HEK293 (cell line): ENCODE results near the gene SRMS.

Experiments
- CTCF ChIA-PET: fragments of 350-600 bp; formaldehyde crosslinking; extraction: SDS; loops from one replicate; lab custom pipeline; 2021; ENCODE audit warnings: antibody characterized with exemption; lab: Yijun Ruan, JAX
- POLR2A ChIA-PET: fragments of 300-600 bp; formaldehyde crosslinking; extraction: SDS; loops from one replicate; lab custom pipeline; 2020; ENCODE audit warnings: antibody characterized with exemption, inconsistent platforms; lab: Yijun Ruan, JAX
- H3K27ac ChIP-seq: fragments of 200-500 bp; sonication (Bioruptor generic); 2 replicates; pipeline ENCODE4 v1.5.1; 2014; ENCODE audit warnings: low read depth, low read length, control low read depth, inconsistent platforms; ENCODE audit errors: extremely low read depth
- H3K36me3 ChIP-seq, 2 experiments: fragments of 200-500 bp in 1 of 2; sonication (Bioruptor generic) in 1 of 2; 1 replicate in 1 of 2; 2 replicates in 1 of 2; pipeline ENCODE4 v1.5.1; 2014 to 2017; ENCODE audit warnings: inconsistent platforms in 2 of 2, low read length in 2 of 2; ENCODE audit not compliant: control insufficient read depth in 2 of 2, insufficient read depth in 1 of 2
- H3K4me1 ChIP-seq: fragments of 200-500 bp; sonication (Bioruptor generic); 2 replicates; pipeline ENCODE4 v1.5.1; 2014; ENCODE audit warnings: mild to moderate bottlenecking, low read length, inconsistent platforms; ENCODE audit not compliant: control insufficient read depth, insufficient read depth
- H3K4me3 ChIP-seq: 2 replicates; pipeline ENCODE4 v1.5.1; 2011; ENCODE audit warnings: low read depth, mild to moderate bottlenecking, control low read depth, low read length, moderate library complexity
- H3K9me3 ChIP-seq: fragments of 200-500 bp; sonication (Bioruptor generic); 2 replicates; pipeline ENCODE4 v1.5.1; 2014; ENCODE audit warnings: low read depth, low read length, inconsistent platforms; ENCODE audit not compliant: control insufficient read depth, insufficient read depth
- GFI1B ChIP-seq: fragments of 450-650 bp; formaldehyde crosslinking; IDR thresholded peaks from 2 replicates; pipeline ENCODE4 v1.5.1; 2016; ENCODE audit warnings: missing biosample characterization, missing genetic modification characterization
- IKZF3 ChIP-seq: fragments of 450-650 bp; IDR thresholded peaks from 2 replicates; pipeline ENCODE4 v1.5.0; 2018; ENCODE audit warnings: missing biosample characterization, mild to moderate bottlenecking, missing genetic modification characterization, moderate library complexity
- OVOL3 ChIP-seq: fragments of 450-650 bp; formaldehyde crosslinking; IDR thresholded peaks from 2 replicates; pipeline ENCODE4 v1.5.1; 2016; ENCODE audit warnings: missing biosample characterization, missing genetic modification characterization
- SP3 ChIP-seq: fragments of 450-650 bp; formaldehyde crosslinking; IDR thresholded peaks from 2 replicates; pipeline ENCODE4 v1.5.1; 2016; ENCODE audit warnings: missing biosample characterization, missing genetic modification characterization
- TCF7L2 ChIP-seq: IDR thresholded peaks from 2 replicates; pipeline ENCODE4 v1.6.1; 2011; ENCODE audit warnings: low read depth, mild to moderate bottlenecking, inconsistent platforms, low read length, moderate library complexity, borderline replicate concordance
- TRIM28 ChIP-seq: IDR thresholded peaks from 2 replicates; pipeline ENCODE4 v1.6.1; 2011; ENCODE audit warnings: low read length, control low read depth, borderline replicate concordance
- ZBTB11 ChIP-seq: fragments of 450-650 bp; formaldehyde crosslinking; conservative IDR thresholded peaks from 2 replicates; pipeline ENCODE4 v1.5.1; 2016; ENCODE audit warnings: low read depth, missing biosample characterization, missing genetic modification characterization
- ZNF121 ChIP-seq: fragments of 450-650 bp; formaldehyde crosslinking; IDR thresholded peaks from 2 replicates; pipeline ENCODE4 v1.5.1; 2016; ENCODE audit warnings: missing biosample characterization, missing genetic modification characterization
- ZNF169 ChIP-seq: fragments of 450-650 bp; formaldehyde crosslinking; IDR thresholded peaks from 2 replicates; pipeline ENCODE4 v1.5.1; 2016; ENCODE audit warnings: missing biosample characterization, missing genetic modification characterization
- ZNF211 ChIP-seq: fragments of 450-650 bp; formaldehyde crosslinking; IDR thresholded peaks from 2 replicates; pipeline ENCODE4 v1.5.1; 2016; ENCODE audit warnings: low read depth, missing biosample characterization, missing genetic modification characterization
- ZNF335 ChIP-seq: fragments of 450-650 bp; formaldehyde crosslinking; conservative IDR thresholded peaks from 2 replicates; pipeline ENCODE4 v1.5.1; 2016; ENCODE audit warnings: missing biosample characterization, missing genetic modification characterization
- ZNF350 ChIP-seq: fragments of 450-650 bp; formaldehyde crosslinking; IDR thresholded peaks from 2 replicates; pipeline ENCODE4 v1.5.0; 2017; ENCODE audit warnings: missing biosample characterization, mild to moderate bottlenecking, missing genetic modification characterization
- ZNF354C ChIP-seq: fragments of 450-650 bp; formaldehyde crosslinking; IDR thresholded peaks from 2 replicates; pipeline ENCODE4 v1.5.1; 2016; ENCODE audit warnings: missing biosample characterization, missing genetic modification characterization, low read depth, borderline replicate concordance
- ZNF521 ChIP-seq: fragments of 450-650 bp; formaldehyde crosslinking; IDR thresholded peaks from 2 replicates; pipeline ENCODE4 v1.5.1; 2017; ENCODE audit warnings: missing biosample characterization, mild to moderate bottlenecking, missing genetic modification characterization
- ZNF558 ChIP-seq: fragments of 450-650 bp; formaldehyde crosslinking; IDR thresholded peaks from 2 replicates; pipeline ENCODE4 v1.5.1; 2016; ENCODE audit warnings: missing biosample characterization, missing genetic modification characterization
- ZNF621 ChIP-seq: fragments of 450-650 bp; formaldehyde crosslinking; IDR thresholded peaks from 2 replicates; pipeline ENCODE4 v1.5.1; 2017; ENCODE audit warnings: missing biosample characterization, missing genetic modification characterization
- ZNF660 ChIP-seq: fragments of 450-650 bp; IDR thresholded peaks from 2 replicates; pipeline ENCODE4 v1.5.1; 2018; ENCODE audit warnings: missing biosample characterization, mild to moderate bottlenecking, missing genetic modification characterization
- ZNF677 ChIP-seq: fragments of 450-650 bp; IDR thresholded peaks from 2 replicates; pipeline ENCODE4 v1.5.0; 2018; ENCODE audit warnings: missing biosample characterization, mild to moderate bottlenecking, missing genetic modification characterization, moderate library complexity
- ZNF768 ChIP-seq: fragments of 450-650 bp; formaldehyde crosslinking; IDR thresholded peaks from 2 replicates; pipeline ENCODE4 v1.5.1; 2018; ENCODE audit warnings: missing biosample characterization, mild to moderate bottlenecking, missing genetic modification characterization
- TF ChIP-seq, protein P1 (sequence below): fragments of 450-650 bp; formaldehyde crosslinking; IDR thresholded peaks from 2 replicates; pipeline ENCODE4; 2016; ENCODE audit warnings: missing biosample characterization, missing genetic modification characterization
- TF ChIP-seq, protein P2 (sequence below): fragments of 450-650 bp; formaldehyde crosslinking; IDR thresholded peaks from 2 replicates; pipeline ENCODE4 v1.5.1; 2017; ENCODE audit warnings: missing biosample characterization, missing genetic modification characterization
- TF ChIP-seq, protein P3 (sequence below): fragments of 450-650 bp; formaldehyde crosslinking; IDR thresholded peaks from 2 replicates; pipeline ENCODE4 v1.5.1; 2016; ENCODE audit warnings: missing biosample characterization, missing genetic modification characterization

Gene SRMS

DNA sequence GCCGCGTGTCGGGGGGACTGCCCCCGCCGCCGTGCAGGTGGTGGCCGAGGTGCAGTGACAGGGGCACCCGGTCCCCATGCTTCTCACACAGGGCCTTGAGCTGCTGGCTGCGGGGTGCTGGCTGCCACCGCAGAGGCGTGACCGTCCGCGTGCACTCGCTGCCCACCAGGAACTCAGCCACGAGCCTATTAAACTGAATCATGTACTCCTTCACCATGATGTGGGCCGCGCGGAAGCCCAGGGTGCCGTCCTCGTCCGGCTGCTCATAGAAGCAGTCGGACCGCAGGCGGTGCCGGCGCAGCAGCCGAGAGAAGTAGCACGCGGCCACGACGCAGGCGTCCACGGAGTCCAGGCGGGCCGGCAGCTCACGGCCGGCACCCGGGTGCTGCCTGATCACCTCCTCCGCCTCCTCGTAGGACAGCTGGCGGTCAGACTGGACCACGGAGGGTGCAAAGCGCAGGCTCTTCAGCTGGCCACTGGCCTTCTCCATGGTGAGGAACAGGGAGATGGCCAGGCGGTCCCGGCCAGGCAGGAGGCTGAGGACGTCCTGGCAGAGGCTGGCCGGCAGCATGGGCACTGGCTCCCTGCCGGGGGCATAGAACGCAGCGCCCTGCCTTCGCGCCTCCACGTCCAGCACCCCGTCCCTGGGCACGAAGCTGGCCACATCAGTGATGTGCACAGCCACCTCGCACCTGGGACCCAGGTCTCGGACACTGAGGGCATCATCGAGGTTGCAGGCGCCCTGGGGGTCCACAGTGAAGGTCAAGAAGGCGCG, 16.7 kb upstream of the SRMS start:
- CTCF ChIA-PET, result no interaction called here
- Histone ChIP-seq H3K36me3 (peaks cover 0 to 41% of the 10 kb centered on the region in 2 experiments; a peak in 1 of 3 replicates), H3K9me3 (no peaks in the 10 kb centered on the region), H3K4me1 (no peaks in the 10 kb centered on the region), H3K27ac (no peak overlapping the region), H3K4me3 (no peak overlapping the region)
- POLR2A ChIA-PET, result no interaction called here
- TF ChIP-seq TRIM28 (no peak), ZNF768 (tag by site-specific recombination) (no peak), ZNF660 (no peak), ZNF335 (tag by site-specific recombination) (no peak), GFI1B (tag by site-specific recombination) (no peak), ZNF350 (no peak), IKZF3 (tag by site-specific recombination) (no peak), ZNF211 (tag by site-specific recombination) (no peak), SP3 (tag by site-specific recombination) (no peak), OVOL3 (tag by site-specific recombination) (no peak), ZBTB11 (tag by site-specific recombination) (no peak), ZNF621 (tag by site-specific recombination) (no peak), ZNF169 (tag by site-specific recombination) (no peak)
- TF ChIP-seq, protein P1, sequence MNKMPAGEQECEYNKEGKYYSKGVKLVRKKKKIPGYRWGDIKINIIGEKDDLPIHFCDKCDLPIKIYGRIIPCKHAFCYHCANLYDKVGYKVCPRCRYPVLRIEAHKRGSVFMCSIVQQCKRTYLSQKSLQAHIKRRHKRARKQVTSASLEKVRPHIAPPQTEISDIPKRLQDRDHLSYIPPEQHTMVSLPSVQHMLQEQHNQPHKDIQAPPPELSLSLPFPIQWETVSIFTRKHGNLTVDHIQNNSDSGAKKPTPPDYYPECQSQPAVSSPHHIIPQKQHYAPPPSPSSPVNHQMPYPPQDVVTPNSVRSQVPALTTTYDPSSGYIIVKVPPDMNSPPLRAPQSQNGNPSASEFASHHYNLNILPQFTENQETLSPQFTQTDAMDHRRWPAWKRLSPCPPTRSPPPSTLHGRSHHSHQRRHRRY, result no peak
- TF ChIP-seq, protein P2, sequence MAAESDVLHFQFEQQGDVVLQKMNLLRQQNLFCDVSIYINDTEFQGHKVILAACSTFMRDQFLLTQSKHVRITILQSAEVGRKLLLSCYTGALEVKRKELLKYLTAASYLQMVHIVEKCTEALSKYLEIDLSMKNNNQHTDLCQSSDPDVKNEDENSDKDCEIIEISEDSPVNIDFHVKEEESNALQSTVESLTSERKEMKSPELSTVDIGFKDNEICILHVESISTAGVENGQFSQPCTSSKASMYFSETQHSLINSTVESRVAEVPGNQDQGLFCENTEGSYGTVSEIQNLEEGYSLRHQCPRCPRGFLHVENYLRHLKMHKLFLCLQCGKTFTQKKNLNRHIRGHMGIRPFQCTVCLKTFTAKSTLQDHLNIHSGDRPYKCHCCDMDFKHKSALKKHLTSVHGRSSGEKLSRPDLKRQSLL (tag by site-specific recombination), result no peak
- TF ChIP-seq, protein P3, sequence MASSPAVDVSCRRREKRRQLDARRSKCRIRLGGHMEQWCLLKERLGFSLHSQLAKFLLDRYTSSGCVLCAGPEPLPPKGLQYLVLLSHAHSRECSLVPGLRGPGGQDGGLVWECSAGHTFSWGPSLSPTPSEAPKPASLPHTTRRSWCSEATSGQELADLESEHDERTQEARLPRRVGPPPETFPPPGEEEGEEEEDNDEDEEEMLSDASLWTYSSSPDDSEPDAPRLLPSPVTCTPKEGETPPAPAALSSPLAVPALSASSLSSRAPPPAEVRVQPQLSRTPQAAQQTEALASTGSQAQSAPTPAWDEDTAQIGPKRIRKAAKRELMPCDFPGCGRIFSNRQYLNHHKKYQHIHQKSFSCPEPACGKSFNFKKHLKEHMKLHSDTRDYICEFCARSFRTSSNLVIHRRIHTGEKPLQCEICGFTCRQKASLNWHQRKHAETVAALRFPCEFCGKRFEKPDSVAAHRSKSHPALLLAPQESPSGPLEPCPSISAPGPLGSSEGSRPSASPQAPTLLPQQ (tag by site-specific recombination), result no peak

GRCh38 chr20:63563225-63563935, 15.8 kb upstream of the SRMS start:
- TF ChIP-seq ZNF354C (tag by site-specific recombination) (no peak), ZNF558 (no peak), ZNF677 (tag by site-specific recombination) (no peak), TCF7L2 (no peak), ZNF521 (tag by site-specific recombination) (no peak), ZNF121 (no peak)
- TF ChIP-seq, protein P1, result no peak
- ChIA-PET POLR2A (no interaction called here), CTCF (interaction anchor here (0.7 kb wide), 1 partner anchor 8 kb away, joined by 3 read pairs; no protein-coding TSS in a partner anchor)
- no peak overlapping the region for H3K27ac ChIP-seq
- no peak overlapping the region for H3K4me3 ChIP-seq
- H3K36me3 ChIP-seq, result peaks cover 0 to 41% of the 10 kb centered on the region in 2 experiments; a peak in 1 of 3 replicates
- no peaks in the 10 kb centered on the region for H3K4me1 ChIP-seq
- H3K9me3 ChIP-seq, result no peaks in the 10 kb centered on the region
